ENCODE results near the gene COX14. TPM values are rescaled to one million over a fixed set of nuclear protein-coding genes. Genes with fewer than 3 reads are reported as not detected.

Gene COX14
- total RNA-seq, 2 experiments from 2014 or later, result 43.1 to 51.0 TPM

GRCh38 chr12:50160643-50161042 lies 48.6 kb downstream of the COX14 start:
- Mint-ChIP-seq H3K9me3 (no peaks in the 10 kb centered on the region), H3K4me1 (ENCODE audit: low read depth) (peaks cover 36% of the 10 kb centered on the region), H3K4me3 (no peak overlapping the region), H3K27me3 (no peaks in the 10 kb centered on the region), H3K36me3 (ENCODE audit: low read depth) (peaks cover 15% of the 10 kb centered on the region), H3K27ac (no peak overlapping the region)
- intact Hi-C loops (cut with micrococcal nuclease), result no loop called here
- TF ChIP-seq, protein P1, sequence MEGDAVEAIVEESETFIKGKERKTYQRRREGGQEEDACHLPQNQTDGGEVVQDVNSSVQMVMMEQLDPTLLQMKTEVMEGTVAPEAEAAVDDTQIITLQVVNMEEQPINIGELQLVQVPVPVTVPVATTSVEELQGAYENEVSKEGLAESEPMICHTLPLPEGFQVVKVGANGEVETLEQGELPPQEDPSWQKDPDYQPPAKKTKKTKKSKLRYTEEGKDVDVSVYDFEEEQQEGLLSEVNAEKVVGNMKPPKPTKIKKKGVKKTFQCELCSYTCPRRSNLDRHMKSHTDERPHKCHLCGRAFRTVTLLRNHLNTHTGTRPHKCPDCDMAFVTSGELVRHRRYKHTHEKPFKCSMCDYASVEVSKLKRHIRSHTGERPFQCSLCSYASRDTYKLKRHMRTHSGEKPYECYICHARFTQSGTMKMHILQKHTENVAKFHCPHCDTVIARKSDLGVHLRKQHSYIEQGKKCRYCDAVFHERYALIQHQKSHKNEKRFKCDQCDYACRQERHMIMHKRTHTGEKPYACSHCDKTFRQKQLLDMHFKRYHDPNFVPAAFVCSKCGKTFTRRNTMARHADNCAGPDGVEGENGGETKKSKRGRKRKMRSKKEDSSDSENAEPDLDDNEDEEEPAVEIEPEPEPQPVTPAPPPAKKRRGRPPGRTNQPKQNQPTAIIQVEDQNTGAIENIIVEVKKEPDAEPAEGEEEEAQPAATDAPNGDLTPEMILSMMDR (IDR thresholded peaks at IDR 0.05), result no peak
- POLR2A ChIA-PET, result no interaction called here
- DNase-seq, result no peak
- no peak for ATAC-seq
- CTCF ChIA-PET, result interaction anchor here (0.9 to 2.1 kb wide), 3 partner anchors 15 to 49 kb away, joined by 3 to 11 read pairs (median 3); partner anchors contain the start of gene COX14

GRCh38 chr12:50162230-50162629 lies 50.2 kb downstream of the COX14 start:
- POLR2A ChIA-PET, result interaction anchor here (0.6 to 1.4 kb wide), 4 partner anchors 12 to 479 kb away, joined by 3 to 4 read pairs (median 4); no protein-coding TSS in a partner anchor
- intact Hi-C loops (cut with micrococcal nuclease), result no loop called here
- DNase-seq (no peak), ATAC-seq (no peak)
- peak overlapping the region; percentile 13 for H3K27ac Mint-ChIP-seq
- no peaks in the 10 kb centered on the region for H3K27me3 Mint-ChIP-seq
- CTCF ChIA-PET, result interaction anchor here (0.7 to 2.7 kb wide), 4 partner anchors 14 to 217 kb away, joined by 3 to 11 read pairs (median 6); partner anchors contain the start of gene COX14
- TF ChIP-seq, protein P1 (IDR thresholded peaks at IDR 0.05), result no peak
- H3K4me3 Mint-ChIP-seq, result no peak overlapping the region
- H3K36me3 Mint-ChIP-seq (ENCODE audit: low read depth), result peaks cover 20% of the 10 kb centered on the region
- no peaks in the 10 kb centered on the region for H3K9me3 Mint-ChIP-seq
- H3K4me1 Mint-ChIP-seq (ENCODE audit: low read depth), result peaks cover 39% of the 10 kb centered on the region

- DNase-seq (no peak), ATAC-seq (no peak)
- TF ChIP-seq, protein P1 (IDR thresholded peaks at IDR 0.05), result no peak
- intact Hi-C loops (cut with micrococcal nuclease), result no loop called here
- CTCF ChIA-PET, result interaction anchor here (0.7 to 5.4 kb wide), 3 partner anchors 11 to 53 kb away, joined by 3 to 51 read pairs (median 10); partner anchors contain the start of gene COX14
- Mint-ChIP-seq H3K4me1 (ENCODE audit: low read depth) (peaks cover 29% of the 10 kb centered on the region), H3K27me3 (no peaks in the 10 kb centered on the region), H3K4me3 (peak overlapping the region; percentile 85), H3K36me3 (ENCODE audit: low read depth) (peaks cover 13% of the 10 kb centered on the region), H3K27ac (peak overlapping the region; percentile 40), H3K9me3 (no peaks in the 10 kb centered on the region)
- POLR2A ChIA-PET, result no interaction called here
Observed at GRCh38 chr12:50164963-50165362, 52.9 kb downstream of the COX14 start.

- peak; percentile 32 for ATAC-seq
- intact Hi-C loops (cut with micrococcal nuclease), result no loop called here
- peaks cover 26% of the 10 kb centered on the region for H3K4me1 Mint-ChIP-seq (ENCODE audit: low read depth)
- H3K9me3 Mint-ChIP-seq, result no peaks in the 10 kb centered on the region
- H3K36me3 Mint-ChIP-seq (ENCODE audit: low read depth), result peaks cover 13% of the 10 kb centered on the region
- H3K4me3 Mint-ChIP-seq, result peak overlapping the region; percentile 85
- peak; percentile 84 for DNase-seq
- peak overlapping the region; percentile 96 for H3K27ac Mint-ChIP-seq
- POLR2A ChIA-PET, result interaction anchor here (0.6 to 2.2 kb wide), 10 partner anchors 10 to 235 kb away, joined by 3 to 21 read pairs (median 6); partner anchors contain the start of gene COX14
- CTCF ChIA-PET, result interaction anchor here (0.8 to 5.4 kb wide), 14 partner anchors 9 to 200 kb away, joined by 3 to 51 read pairs (median 4); partner anchors contain the start of genes COX14 and SMARCD1
- H3K27me3 Mint-ChIP-seq, result no peaks in the 10 kb centered on the region
- TF ChIP-seq, protein P1 (IDR thresholded peaks at IDR 0.05), result no peak
Observed at GRCh38 chr12:50166799-50167048, 54.7 kb downstream of the COX14 start.

- intact Hi-C loops (cut with micrococcal nuclease), result no loop called here
- TF ChIP-seq, protein P1 (IDR thresholded peaks at IDR 0.05), result no peak
Observed at GRCh38 chr12:50167049-50167828, 55.2 kb downstream of the COX14 start, which contains the start of gene CERS5. Gene CERS5 (minus strand): TSS chr12:50167369. CDS start chr12:50167297, 72 bp downstream.

More at GRCh38 chr12:50167049-50167828, 55.2 kb downstream of the COX14 start, which contains the start of gene CERS5:
- ChIA-PET POLR2A (interaction anchor here (0.5 to 2.2 kb wide), 13 partner anchors 11 to 234 kb away, joined by 3 to 21 read pairs (median 4); partner anchors contain the start of genes COX14 and SMARCD1), CTCF (interaction anchor here (0.8 to 5.4 kb wide), 20 partner anchors 9 to 200 kb away, joined by 3 to 51 read pairs (median 4); partner anchors contain the start of genes COX14 and SMARCD1)
- H3K36me3 Mint-ChIP-seq (ENCODE audit: low read depth), result peaks cover 13% of the 10 kb centered on the region
- ATAC-seq (peak; percentile 99), DNase-seq (peak; percentile 99)
- H3K4me1 Mint-ChIP-seq (ENCODE audit: low read depth), result peaks cover 25% of the 10 kb centered on the region
- no peaks in the 10 kb centered on the region for H3K27me3 Mint-ChIP-seq
- no peaks in the 10 kb centered on the region for H3K9me3 Mint-ChIP-seq
- peak within 1 kb of the TSS; percentile 85 for H3K4me3 Mint-ChIP-seq
- peak within 1 kb of the TSS; percentile 96 for H3K27ac Mint-ChIP-seq

Measured in activated CD8-positive, alpha-beta T cell treated with anti-CD3 and anti-CD28 coated beads for 36 hours (primary cell).